Measurements from ENCODE around the gene PLEKHG4B.

Gene PLEKHG4B

GRCh38 chr5:129820-130219 is 37.9 kb downstream of the PLEKHG4B start:
- no peak for DNase-seq (ENCODE audit: low read depth)
- TF ChIP-seq CTCF (IDR thresholded peaks at IDR 0.05; ENCODE audit: low read depth, low read length, missing control alignments) = no peak
- no peak overlapping the region for H3K4me3 ChIP-seq (ENCODE audit: low read depth, low read length)

- no peak for TF ChIP-seq CTCF (IDR thresholded peaks at IDR 0.05; ENCODE audit: low read depth, low read length, missing control alignments)
- no peak overlapping the region for H3K4me3 ChIP-seq (ENCODE audit: low read depth, low read length)
- no peak for DNase-seq (ENCODE audit: low read depth)
These were observed 38.7 kb downstream of the PLEKHG4B start for GRCh38 chr5:130601-131131.

GRCh38 chr5:136901-137300 is 44.9 kb downstream of the PLEKHG4B start:
- no peak overlapping the region for H3K4me3 ChIP-seq (ENCODE audit: low read depth, low read length)
- TF ChIP-seq CTCF (IDR thresholded peaks at IDR 0.05; ENCODE audit: low read depth, low read length, missing control alignments) = peak; percentile 9
- no peak for DNase-seq (ENCODE audit: low read depth)

GRCh38 chr5:137741-138140 is 45.8 kb downstream of the PLEKHG4B start:
- TF ChIP-seq CTCF (IDR thresholded peaks at IDR 0.05; ENCODE audit: low read depth, low read length, missing control alignments) = no peak
- H3K4me3 ChIP-seq (ENCODE audit: low read depth, low read length) = no peak overlapping the region
- DNase-seq (ENCODE audit: low read depth) = no peak

GRCh38 chr5:138936-139335 is 47.0 kb downstream of the PLEKHG4B start:
- no peak overlapping the region for H3K4me3 ChIP-seq (ENCODE audit: low read depth, low read length)
- TF ChIP-seq CTCF (IDR thresholded peaks at IDR 0.05; ENCODE audit: low read depth, low read length, missing control alignments) = no peak
- no peak for DNase-seq (ENCODE audit: low read depth)

- no peak for DNase-seq (ENCODE audit: low read depth)
- TF ChIP-seq CTCF (IDR thresholded peaks at IDR 0.05; ENCODE audit: low read depth, low read length, missing control alignments) = no peak
- H3K4me3 ChIP-seq (ENCODE audit: low read depth, low read length) = no peak overlapping the region
These were observed 47.8 kb downstream of the PLEKHG4B start for GRCh38 chr5:139579-140442.

- no peak overlapping the region for H3K4me3 ChIP-seq (ENCODE audit: low read depth, low read length)
- TF ChIP-seq CTCF (IDR thresholded peaks at IDR 0.05; ENCODE audit: low read depth, low read length, missing control alignments) = no peak
- DNase-seq (ENCODE audit: low read depth) = no peak
These were observed 48.5 kb downstream of the PLEKHG4B start for GRCh38 chr5:140443-140829.
